Thoracic aorta (tissue), 2 donors: ENCODE results near the gene VPS18. TPM values are rescaled to one million over a fixed set of nuclear protein-coding genes. Genes with fewer than 3 reads are reported as not detected.

Source experiments
- ATAC-seq: fragments of 150-250 bp; one replicate; pipeline ENCODE4 v1.8.0; 2017; ENCODE audit warnings: low read depth; ENCODE audit not compliant: insufficient number of reproducible peaks, low FRiP score
- DNase-seq: peaks from one replicate; pipeline ENCODE4 v3.0.0-alpha.2; 2020; ENCODE audit warnings: low spot score
- H3K27ac ChIP-seq, 2 donors: fragments of 200-600 bp; sonication (generic); 1 replicate in 1 of 2; 2 replicates in 1 of 2; pipeline ENCODE4 v1.5.1; 2016; ENCODE audit warnings: mild to moderate bottlenecking in 2 of 2, moderate library complexity in 2 of 2
- H3K27me3 ChIP-seq: fragments of 200-600 bp; sonication (generic); replicated peaks from 2 replicates; pipeline ENCODE4 v1.6.0; 2016; ENCODE audit warnings: mild to moderate bottlenecking; ENCODE audit not compliant: insufficient read depth
- H3K36me3 ChIP-seq: fragments of 200-600 bp; sonication (generic); one replicate; pipeline ENCODE4 v1.5.1; 2016
- H3K4me1 ChIP-seq, 2 donors: fragments of 200-600 bp; sonication (generic); 1 replicate in 1 of 2; 2 replicates in 1 of 2; pipeline versions ENCODE4 v1.5.1 to v1.6.0; 2016; ENCODE audit warnings: low read depth in 2 of 2, mild to moderate bottlenecking in 1 of 2; ENCODE audit not compliant: control insufficient read depth in 1 of 2
- H3K4me3 ChIP-seq: fragments of 200-600 bp; sonication (generic); 2 replicates; pipeline ENCODE4 v1.5.1; 2016; ENCODE audit warnings: mild to moderate bottlenecking
- H3K9me3 ChIP-seq: fragments of 200-600 bp; sonication (generic); 2 replicates; pipeline ENCODE4 v1.5.1; 2016
- total RNA-seq, 2 donors: library from RNA; depleted of rRNA; stranded (reverse); fragments of >200 nt; gene quantifications; one replicate each; pipeline versions ENCODE4 v1.1.0 to v1.2.3, GENCODE V29; 2016
- TF ChIP-seq, protein P1 (sequence below): fragments of 200-600 bp; sonication (generic); IDR thresholded peaks from one replicate; pipeline ENCODE4 v1.5.1; 2019; ENCODE audit warnings: antibody characterized with exemption

Gene VPS18
- total RNA-seq, 2 donors from 2014 or later: 26.0 to 37.9 TPM

DNA sequence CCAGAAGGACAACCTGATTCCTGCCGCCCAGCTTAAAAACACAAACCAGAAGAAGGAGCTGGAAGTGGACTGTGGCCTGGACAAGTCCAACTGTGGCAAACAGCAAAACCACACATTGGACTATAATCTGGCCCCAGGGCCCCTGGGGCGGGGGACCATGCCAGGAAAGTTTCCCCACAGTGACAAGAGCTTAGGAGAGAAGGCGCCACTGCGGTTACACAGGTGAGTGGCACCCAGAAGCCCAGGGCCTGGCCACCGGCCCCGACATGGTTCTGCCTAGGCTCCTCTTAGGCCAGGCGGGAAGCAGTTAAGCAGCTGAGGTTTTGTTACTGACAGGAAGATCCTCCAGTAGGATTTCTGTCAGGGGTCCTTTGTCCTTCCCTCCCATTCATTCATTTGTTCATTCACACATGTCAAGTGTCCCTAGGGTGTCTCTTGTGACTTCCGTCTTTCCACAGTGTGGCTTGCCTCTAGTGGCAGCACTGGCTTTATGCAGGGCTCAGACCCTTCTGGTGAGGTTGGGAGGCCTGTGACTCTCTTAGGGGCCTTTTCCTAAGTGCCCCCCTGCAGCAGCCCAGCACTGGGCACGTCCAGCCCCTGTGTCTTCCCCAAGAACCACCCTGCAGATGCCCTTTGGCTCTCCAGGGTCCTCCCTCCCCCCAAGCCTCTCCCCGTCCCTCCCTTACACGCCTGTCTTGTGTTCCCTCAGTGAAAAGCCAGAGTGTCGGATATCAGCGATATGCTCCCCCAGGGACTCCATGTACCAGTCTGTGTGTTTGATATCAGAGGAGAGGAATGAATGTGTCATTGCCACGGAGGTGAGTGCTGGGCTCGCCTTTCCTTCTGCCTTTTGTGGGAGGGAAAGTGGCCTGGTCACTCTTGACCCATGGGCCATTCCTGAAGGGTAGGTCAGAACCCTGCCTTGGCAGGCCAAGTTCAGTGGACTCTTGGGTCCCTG, 42.7 kb downstream of the VPS18 start:
- no peak overlapping the region for H3K4me3 ChIP-seq
- H3K27me3 ChIP-seq: no peaks in the 10 kb centered on the region
- no peak overlapping the region for H3K27ac ChIP-seq
- TF ChIP-seq, protein P1, sequence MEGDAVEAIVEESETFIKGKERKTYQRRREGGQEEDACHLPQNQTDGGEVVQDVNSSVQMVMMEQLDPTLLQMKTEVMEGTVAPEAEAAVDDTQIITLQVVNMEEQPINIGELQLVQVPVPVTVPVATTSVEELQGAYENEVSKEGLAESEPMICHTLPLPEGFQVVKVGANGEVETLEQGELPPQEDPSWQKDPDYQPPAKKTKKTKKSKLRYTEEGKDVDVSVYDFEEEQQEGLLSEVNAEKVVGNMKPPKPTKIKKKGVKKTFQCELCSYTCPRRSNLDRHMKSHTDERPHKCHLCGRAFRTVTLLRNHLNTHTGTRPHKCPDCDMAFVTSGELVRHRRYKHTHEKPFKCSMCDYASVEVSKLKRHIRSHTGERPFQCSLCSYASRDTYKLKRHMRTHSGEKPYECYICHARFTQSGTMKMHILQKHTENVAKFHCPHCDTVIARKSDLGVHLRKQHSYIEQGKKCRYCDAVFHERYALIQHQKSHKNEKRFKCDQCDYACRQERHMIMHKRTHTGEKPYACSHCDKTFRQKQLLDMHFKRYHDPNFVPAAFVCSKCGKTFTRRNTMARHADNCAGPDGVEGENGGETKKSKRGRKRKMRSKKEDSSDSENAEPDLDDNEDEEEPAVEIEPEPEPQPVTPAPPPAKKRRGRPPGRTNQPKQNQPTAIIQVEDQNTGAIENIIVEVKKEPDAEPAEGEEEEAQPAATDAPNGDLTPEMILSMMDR: peak; percentile 10
- no peaks in the 10 kb centered on the region for H3K9me3 ChIP-seq
- no peak for DNase-seq
- no peaks in the 10 kb centered on the region for H3K36me3 ChIP-seq
- ATAC-seq: no peak
- peaks cover 11 to 26% of the 10 kb centered on the region in 2 donors for H3K4me1 ChIP-seq

- H3K4me1 ChIP-seq: peaks cover 14 to 36% of the 10 kb centered on the region in 2 donors
- no peak overlapping the region for H3K4me3 ChIP-seq
- no peaks in the 10 kb centered on the region for H3K9me3 ChIP-seq
- ATAC-seq (no peak), DNase-seq (no peak)
- H3K27ac ChIP-seq: no peak overlapping the region
- H3K36me3 ChIP-seq: no peaks in the 10 kb centered on the region
- no peaks in the 10 kb centered on the region for H3K27me3 ChIP-seq
- TF ChIP-seq, protein P1: peak; percentile 15
Observed at GRCh38 chr15:40937762-40938535, 43.7 kb downstream of the VPS18 start.

GRCh38 chr15:40938536-40938870, 44.3 kb downstream of the VPS18 start:
- H3K27me3 ChIP-seq: no peaks in the 10 kb centered on the region
- H3K4me3 ChIP-seq: no peak overlapping the region
- DNase-seq: no peak
- no peak for ATAC-seq
- TF ChIP-seq, protein P1: no peak
- H3K27ac ChIP-seq: no peak overlapping the region
- no peaks in the 10 kb centered on the region for H3K9me3 ChIP-seq
- H3K4me1 ChIP-seq: peaks cover 14 to 38% of the 10 kb centered on the region in 2 donors
- no peaks in the 10 kb centered on the region for H3K36me3 ChIP-seq

- ATAC-seq (no peak), DNase-seq (no peak)
- H3K4me3 ChIP-seq: peak overlapping the region; percentile 80
Observed at GRCh38 chr15:40940296-40940801, 46.1 kb downstream of the VPS18 start.

More at GRCh38 chr15:40940296-40940801, 46.1 kb downstream of the VPS18 start:
- peaks cover 14 to 38% of the 10 kb centered on the region in 2 donors for H3K4me1 ChIP-seq
- H3K9me3 ChIP-seq: no peaks in the 10 kb centered on the region
- H3K27me3 ChIP-seq: no peaks in the 10 kb centered on the region
- H3K27ac ChIP-seq: peak overlapping the region; percentile 85 to 90
- TF ChIP-seq, protein P1: no peak
- no peaks in the 10 kb centered on the region for H3K36me3 ChIP-seq
